ENCODE data around the gene MCEE.

GRCh38 chr2:71072492-71072891 is 57.5 kb downstream of the MCEE start:
- no peak for TF ChIP-seq POLR2AphosphoS5 (IDR thresholded peaks at IDR 0.05)
- no peak for TF ChIP-seq CTCF (IDR thresholded peaks at IDR 0.05)
- no peak for TF ChIP-seq POLR2A (IDR thresholded peaks at IDR 0.05; ENCODE audit: low read depth)
